ENCODE data around the gene BCKDK. TPM values are rescaled to one million over a fixed set of nuclear protein-coding genes. Genes with fewer than 3 reads are reported as not detected.

Gene BCKDK
- total and polyA plus RNA-seq, 2 donors (not counting 3 experiments of a cell fraction or from before 2014, with no cell fraction given) = 57.8 to 78.3 TPM

- dilution Hi-C loops (cut with MboI; ENCODE audit: extremely low pct_ligation_motif_present, low sequenced_read_pairs) (no loop called here), intact Hi-C loops (cut with micrococcal nuclease) (no loop called here)
- Histone ChIP-seq H3K9me1 (replicated peaks; ENCODE audit: control insufficient read depth, extremely low read depth, insufficient read depth, low read length) (no peaks in the 10 kb centered on the region), H3K36me3 (ENCODE audit: control insufficient read depth in 2 of 2, extremely low read depth in 1 of 2, insufficient read depth in 2 of 2, low read length in 2 of 2) (peaks cover 2 to 12% of the 10 kb centered on the region in 2 experiments), H3K9ac (replicated peaks; ENCODE audit: extremely low read depth, insufficient read depth, low read length) (no peak overlapping the region), H3K9me3 (replicated peaks; ENCODE audit: control insufficient read depth, insufficient read depth, low read length) (no peaks in the 10 kb centered on the region), H2AFZ (ENCODE audit: low read depth, low read length) (no peak overlapping the region), H4K20me1 (replicated peaks; ENCODE audit: control insufficient read depth, extremely low read depth, insufficient read depth, low read length) (no peaks in the 10 kb centered on the region), H3K27me3 (ENCODE audit: control insufficient read depth in 2 of 2, insufficient read depth in 2 of 2, low read length in 2 of 2) (no peaks in the 10 kb centered on the region), H3K79me2 (ENCODE audit: control insufficient read depth, insufficient read depth, low read length) (peaks cover 2% of the 10 kb centered on the region), H3K4me3 (replicated peaks in 1 of 3; ENCODE audit: insufficient read depth in 1 of 3, low read depth in 1 of 3, low read length in 3 of 3) (no peak overlapping the region), H3K27ac (ENCODE audit: insufficient read depth, low read depth, low read length) (no peak overlapping the region), H3K4me2 (ENCODE audit: insufficient read depth, low read length) (no peak overlapping the region), H3K4me1 (ENCODE audit: control insufficient read depth, extremely low read depth, insufficient read depth, low read length) (no peaks in the 10 kb centered on the region)
- CTCF ChIA-PET = interaction anchor here (0.8 kb wide), 1 partner anchor 103 kb away, joined by 4 read pairs; the partner anchor contains the start of gene HSD3B7
- FAIRE-seq (no peak), DNase-seq (ENCODE audit: low read depth, low spot score) (no peak)
- POLR2A ChIA-PET = interaction anchor here (0.6 kb wide), 1 partner anchor 93 kb away, joined by 3 read pairs; no protein-coding TSS in a partner anchor
- BruUV-seq (replicated peaks) = no TSS peak
- TF ChIP-seq GATA2 (IDR thresholded peaks at IDR 0.05; ENCODE audit: insufficient read depth, insufficient read length, low read depth, low read length) (no peak), MYC (IDR thresholded peaks at IDR 0.05; ENCODE audit: low read depth, low read length) (no peak), JUN (IDR thresholded peaks at IDR 0.05; ENCODE audit: borderline replicate concordance, insufficient read depth, insufficient read length, low read depth) (no peak), POLR2A (IDR thresholded peaks at IDR 0.05; ENCODE audit: low read depth, low read length) (no peak), FOS (IDR thresholded peaks at IDR 0.05; ENCODE audit: borderline replicate concordance, insufficient read depth, low read length) (no peak), CTCF (IDR thresholded peaks at IDR 0.05; ENCODE audit: extremely low read depth in 1 of 2, insufficient read depth in 1 of 2, low read depth in 1 of 2, low read length in 2 of 2) (no peak), EZH2 (IDR thresholded peaks at IDR 0.05; ENCODE audit: borderline replicate concordance, low read depth, low read length, severe bottlenecking) (no peak)
- TF ChIP-seq, protein P1, sequence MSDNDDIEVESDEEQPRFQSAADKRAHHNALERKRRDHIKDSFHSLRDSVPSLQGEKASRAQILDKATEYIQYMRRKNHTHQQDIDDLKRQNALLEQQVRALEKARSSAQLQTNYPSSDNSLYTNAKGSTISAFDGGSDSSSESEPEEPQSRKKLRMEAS (IDR thresholded peaks at IDR 0.05; ENCODE audit: insufficient read depth, insufficient read length) = no peak
Observed at GRCh38 chr16:31087481-31087880, 20.7 kb upstream of the BCKDK start.

All from endothelial cell of umbilical vein (primary cell).